T-helper 2 cell treated with Interferon-gamma antibody and Interleukin-4, amounts not matched to agents 5 μg/mL and 100 μg/mL, for 36 hours (primary cell): ENCODE data around the gene NAT10.

Experiments used
- DNase-seq: peaks from one replicate; pipeline ENCODE4 v3.0.0; 2021; ENCODE audit warnings: low spot score
- H3K27ac Mint-ChIP-seq: one replicate; pipeline ENCODE4 v1.8.0; 2021; ENCODE audit warnings: mild to moderate bottlenecking, mixed read lengths
- H3K27me3 Mint-ChIP-seq: one replicate; pipeline ENCODE4 v1.8.0; 2021; ENCODE audit warnings: low read depth, mixed read lengths
- H3K36me3 Mint-ChIP-seq: one replicate; pipeline ENCODE4 v1.8.0; 2021; ENCODE audit warnings: low read depth, mixed read lengths
- H3K4me1 Mint-ChIP-seq: one replicate; pipeline ENCODE4 v1.8.0; 2021; ENCODE audit warnings: low read depth, mixed read lengths
- H3K4me3 Mint-ChIP-seq: one replicate; pipeline ENCODE4 v1.8.0; 2022; ENCODE audit warnings: mild to moderate bottlenecking, moderate library complexity, mixed read lengths
- H3K9me3 Mint-ChIP-seq: one replicate; pipeline ENCODE4 v1.8.0; 2021; ENCODE audit warnings: mixed read lengths

The NAT10 gene

DNA sequence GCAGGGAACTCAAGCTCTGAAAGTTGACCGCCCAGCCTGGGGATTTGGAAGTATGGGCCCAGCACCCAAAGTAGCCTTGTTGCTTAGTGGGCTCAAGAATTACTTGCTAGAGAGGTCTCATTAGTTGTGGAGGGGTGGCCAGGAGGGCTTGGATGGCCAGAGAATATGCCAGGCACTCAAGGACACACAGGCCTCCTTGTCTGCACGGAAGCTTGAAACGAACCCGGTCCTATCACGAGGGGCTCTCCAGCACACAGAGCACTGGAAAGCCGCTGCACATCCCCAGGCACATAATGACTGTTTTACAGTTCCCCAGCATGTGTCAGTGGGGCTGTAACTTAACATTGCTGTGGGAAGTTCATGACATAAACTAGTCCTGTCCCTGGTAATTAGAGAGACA, 55.9 kb downstream of the NAT10 start:
- Mint-ChIP-seq H3K9me3 (no peaks in the 10 kb centered on the region), H3K4me3 (no peak overlapping the region), H3K27ac (no peak overlapping the region), H3K27me3 (no peaks in the 10 kb centered on the region), H3K4me1 (peaks cover 6% of the 10 kb centered on the region), H3K36me3 (peaks cover 5% of the 10 kb centered on the region)
- no peak for DNase-seq

DNA sequence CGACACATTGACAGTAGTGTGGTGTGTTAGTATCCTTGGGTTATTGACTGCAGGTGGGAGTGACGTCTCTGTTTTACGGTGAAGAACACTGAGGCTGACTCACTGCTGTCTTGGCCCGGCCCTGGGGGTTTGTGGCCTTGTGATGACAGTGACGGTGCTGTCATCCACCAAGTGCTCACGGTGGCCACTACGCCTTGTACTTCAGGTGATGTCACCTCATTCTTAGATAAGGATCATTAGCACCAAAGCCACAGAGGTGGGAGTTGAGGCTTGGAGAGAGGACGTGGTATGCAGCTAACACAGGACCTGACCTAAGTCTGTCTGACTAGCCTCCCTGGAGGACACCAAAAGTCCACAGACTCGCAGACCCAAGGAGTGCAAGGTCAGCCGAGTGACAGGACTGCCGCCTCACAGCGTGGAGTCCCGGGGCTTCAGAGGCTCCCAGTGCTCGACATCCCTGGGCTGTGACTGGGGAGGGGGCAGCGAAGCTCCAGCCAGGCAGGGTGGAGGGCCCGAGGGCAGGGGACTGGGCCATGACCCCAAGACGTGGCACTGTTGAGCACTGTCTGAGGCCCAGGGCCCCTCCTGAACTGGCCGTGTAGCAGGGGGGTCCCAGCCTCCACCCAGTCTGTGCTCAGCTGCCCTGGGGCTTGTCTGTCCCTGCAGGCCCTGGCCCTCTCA, 56.5 kb downstream of the NAT10 start:
- H3K36me3 Mint-ChIP-seq: peaks cover 5% of the 10 kb centered on the region
- H3K4me1 Mint-ChIP-seq: peaks cover 6% of the 10 kb centered on the region
- DNase-seq: peak; percentile 76
- H3K27ac Mint-ChIP-seq: no peak overlapping the region
- H3K9me3 Mint-ChIP-seq: no peaks in the 10 kb centered on the region
- no peaks in the 10 kb centered on the region for H3K27me3 Mint-ChIP-seq
- H3K4me3 Mint-ChIP-seq: no peak overlapping the region

DNA sequence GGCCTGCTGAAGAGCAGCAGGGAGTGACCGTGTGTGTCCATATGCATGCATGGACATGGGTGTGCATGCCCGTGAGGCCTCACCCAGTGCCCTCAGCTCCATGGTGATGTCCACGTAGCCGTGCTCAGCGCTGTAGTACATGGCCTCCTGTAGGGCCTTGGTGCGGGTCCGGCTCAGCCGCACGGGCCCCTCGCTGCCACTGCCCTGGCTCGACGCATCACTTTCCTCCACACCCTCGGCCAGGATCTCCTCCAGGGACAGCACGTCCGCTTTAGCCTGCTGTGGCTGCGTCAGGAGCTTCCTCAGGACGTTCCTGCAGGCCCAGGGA, 57.0 kb downstream of the NAT10 start:
- DNase-seq: no peak
- H3K9me3 Mint-ChIP-seq: no peaks in the 10 kb centered on the region
- H3K36me3 Mint-ChIP-seq: peaks cover 10% of the 10 kb centered on the region
- peaks cover 6% of the 10 kb centered on the region for H3K4me1 Mint-ChIP-seq
- H3K4me3 Mint-ChIP-seq: no peak overlapping the region
- no peaks in the 10 kb centered on the region for H3K27me3 Mint-ChIP-seq
- no peak overlapping the region for H3K27ac Mint-ChIP-seq

DNA sequence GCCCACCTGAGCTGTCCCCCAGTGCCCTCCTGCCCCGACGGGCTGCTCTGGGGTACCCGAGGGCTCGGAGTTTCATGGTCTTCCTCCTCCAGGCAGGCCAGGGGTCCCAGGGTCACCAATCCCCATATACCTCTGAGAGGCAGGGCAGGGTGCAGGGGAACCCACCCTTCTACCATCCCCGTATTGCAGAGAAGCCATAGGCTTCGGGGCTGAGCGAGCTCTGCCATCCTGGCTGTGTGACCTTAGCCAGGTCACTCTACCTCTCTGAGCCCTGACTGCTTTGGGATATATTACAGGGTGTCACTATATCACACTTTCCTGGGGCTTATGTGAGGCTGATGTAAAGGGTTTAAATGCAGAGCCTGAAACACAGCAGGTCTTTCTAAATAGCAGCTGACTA, 57.4 kb downstream of the NAT10 start:
- Mint-ChIP-seq H3K27ac (no peak overlapping the region), H3K27me3 (no peaks in the 10 kb centered on the region)
- no peak for DNase-seq

DNA sequence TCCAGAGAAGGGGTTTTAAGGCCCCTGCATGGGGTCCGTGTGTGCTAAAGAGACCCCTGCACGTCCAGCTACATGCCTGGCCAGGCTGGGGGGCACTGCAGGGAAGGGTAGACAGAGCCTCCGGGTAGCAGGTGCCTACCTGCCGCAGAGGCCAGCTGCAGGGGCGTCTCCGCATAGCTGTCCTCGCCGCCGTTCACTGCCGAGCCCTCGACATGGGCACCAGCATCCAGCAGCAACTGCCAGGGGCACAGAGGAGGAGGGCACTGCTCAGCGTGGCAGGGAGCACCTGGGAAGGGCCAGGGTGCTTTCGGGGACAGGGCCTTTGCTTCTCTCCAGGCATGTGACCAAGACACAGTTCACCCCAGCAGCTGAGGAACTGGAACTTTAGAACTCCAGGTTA, 59.7 kb downstream of the NAT10 start:
- no peaks in the 10 kb centered on the region for H3K9me3 Mint-ChIP-seq
- H3K36me3 Mint-ChIP-seq: peaks cover 6% of the 10 kb centered on the region
- no peak overlapping the region for H3K4me3 Mint-ChIP-seq
- no peak for DNase-seq
- peaks cover 10% of the 10 kb centered on the region for H3K4me1 Mint-ChIP-seq
- no peaks in the 10 kb centered on the region for H3K27me3 Mint-ChIP-seq
- H3K27ac Mint-ChIP-seq: no peak overlapping the region

More for the DNA sequence above, 57.4 kb downstream of the NAT10 start:
- Mint-ChIP-seq H3K36me3 (peaks cover 10% of the 10 kb centered on the region), H3K4me3 (no peak overlapping the region), H3K4me1 (peaks cover 6% of the 10 kb centered on the region), H3K9me3 (no peaks in the 10 kb centered on the region)

DNA sequence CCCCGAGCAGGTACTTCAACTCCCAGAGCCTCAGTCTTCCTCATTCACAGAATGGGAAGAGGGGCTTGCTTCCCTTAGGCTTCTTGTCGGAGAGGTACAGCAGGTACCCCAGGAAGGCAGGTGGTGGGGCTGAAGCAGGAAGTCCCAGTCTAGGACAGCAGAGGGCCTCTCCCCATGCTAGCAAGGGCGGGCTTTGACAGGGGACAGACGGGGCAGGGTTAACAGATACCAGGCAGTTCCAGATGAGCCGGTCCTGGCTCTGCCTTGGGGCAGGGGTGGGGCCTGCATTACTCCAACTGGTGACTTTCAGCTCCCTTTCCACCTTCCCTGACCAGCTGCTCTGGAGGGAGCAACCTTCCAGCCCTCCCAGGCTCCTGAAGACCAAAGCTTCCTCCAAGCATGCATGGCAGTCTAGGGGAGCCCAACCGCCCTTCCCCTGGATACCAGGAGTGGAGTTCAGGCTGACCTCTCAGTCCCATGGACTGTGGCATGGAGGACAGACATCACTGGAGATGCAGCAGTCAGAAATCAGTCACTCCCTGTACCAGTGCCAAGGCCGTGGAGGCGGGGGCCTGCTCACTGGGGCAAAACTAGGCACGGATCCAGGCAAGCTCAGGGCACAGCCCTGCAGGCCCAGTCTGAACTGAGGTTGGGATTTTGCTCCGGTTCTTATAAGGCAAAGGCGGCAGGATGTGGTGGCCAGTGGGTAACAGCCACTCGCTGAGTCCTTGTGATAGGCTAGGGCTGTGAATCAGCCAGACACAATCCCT, 60.5 kb downstream of the NAT10 start:
- Mint-ChIP-seq H3K9me3 (no peaks in the 10 kb centered on the region), H3K36me3 (peaks cover 6% of the 10 kb centered on the region), H3K27me3 (no peaks in the 10 kb centered on the region), H3K4me3 (no peak overlapping the region), H3K27ac (no peak overlapping the region), H3K4me1 (peaks cover 13% of the 10 kb centered on the region)
- DNase-seq: no peak

DNA sequence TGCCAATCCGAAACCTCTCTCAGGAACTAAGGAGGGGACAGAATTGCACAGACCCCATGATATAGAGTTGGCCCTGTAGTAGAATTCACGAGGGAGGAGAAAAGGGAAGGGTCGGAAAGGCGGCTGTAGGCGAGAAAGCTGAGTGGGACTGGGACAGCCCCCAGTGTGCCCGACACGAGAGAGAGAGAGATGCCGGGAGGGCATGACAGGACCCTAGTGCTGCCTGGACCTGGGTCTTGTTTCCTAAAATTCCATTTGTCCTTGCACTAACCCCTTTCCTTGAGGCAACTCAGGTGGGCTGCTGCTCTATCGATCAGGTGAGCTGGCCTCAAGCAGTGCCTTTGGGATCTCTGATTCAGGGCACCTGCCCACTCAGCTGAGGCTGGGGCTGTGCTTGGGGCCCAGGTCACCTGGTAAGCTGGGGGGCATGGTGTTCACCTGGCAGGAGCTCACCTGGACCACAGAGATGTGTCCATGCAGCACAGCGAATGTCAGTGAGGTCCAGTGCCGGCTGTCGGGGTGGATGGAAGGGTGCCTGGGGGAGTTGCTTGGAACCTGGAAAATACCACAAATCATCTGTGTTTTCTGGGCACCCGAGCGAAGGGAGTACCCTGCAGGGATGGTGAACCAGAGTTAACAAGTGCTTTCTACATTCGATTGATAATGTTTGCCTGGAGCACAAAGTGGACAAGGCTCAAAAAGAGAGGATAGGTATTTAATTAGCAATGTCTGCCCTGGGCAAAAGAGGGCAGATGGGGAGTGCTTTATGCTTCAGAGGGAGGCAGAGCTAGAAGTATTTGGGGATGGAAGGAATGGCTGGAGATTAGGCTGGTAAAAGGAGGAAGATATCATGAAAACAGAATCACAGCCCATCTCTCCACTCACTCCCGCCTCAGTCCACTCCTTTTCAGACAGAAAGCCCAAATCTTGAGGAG, 61.6 kb downstream of the NAT10 start:
- Mint-ChIP-seq H3K27me3 (no peaks in the 10 kb centered on the region), H3K4me1 (peaks cover 8% of the 10 kb centered on the region), H3K27ac (no peak overlapping the region), H3K4me3 (no peak overlapping the region), H3K36me3 (peaks cover 6% of the 10 kb centered on the region), H3K9me3 (no peaks in the 10 kb centered on the region)
- no peak for DNase-seq

DNA sequence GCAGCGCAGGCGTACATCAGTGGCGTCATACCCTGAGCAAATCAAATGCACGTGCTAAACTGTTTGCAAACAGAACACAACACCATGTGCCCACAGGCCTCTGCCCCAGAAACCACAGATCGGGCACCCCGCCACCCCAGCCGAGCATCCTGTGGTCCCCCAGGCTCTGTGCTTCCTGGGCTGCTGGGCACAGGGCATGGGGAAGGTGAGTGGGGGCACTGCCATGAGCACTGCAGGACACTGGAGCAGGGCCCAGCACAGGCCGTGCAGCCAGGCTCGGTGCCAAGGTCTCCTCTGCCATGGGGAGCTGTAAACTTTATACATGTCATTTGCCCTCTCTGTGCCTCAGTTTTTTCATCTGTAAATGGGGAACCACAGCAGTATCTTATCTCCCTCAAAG, 62.5 kb downstream of the NAT10 start:
- H3K27me3 Mint-ChIP-seq: no peaks in the 10 kb centered on the region
- peaks cover 8% of the 10 kb centered on the region for H3K4me1 Mint-ChIP-seq
- no peaks in the 10 kb centered on the region for H3K9me3 Mint-ChIP-seq
- peaks cover 6% of the 10 kb centered on the region for H3K36me3 Mint-ChIP-seq
- no peak for DNase-seq
- H3K4me3 Mint-ChIP-seq: no peak overlapping the region
- no peak overlapping the region for H3K27ac Mint-ChIP-seq

DNA sequence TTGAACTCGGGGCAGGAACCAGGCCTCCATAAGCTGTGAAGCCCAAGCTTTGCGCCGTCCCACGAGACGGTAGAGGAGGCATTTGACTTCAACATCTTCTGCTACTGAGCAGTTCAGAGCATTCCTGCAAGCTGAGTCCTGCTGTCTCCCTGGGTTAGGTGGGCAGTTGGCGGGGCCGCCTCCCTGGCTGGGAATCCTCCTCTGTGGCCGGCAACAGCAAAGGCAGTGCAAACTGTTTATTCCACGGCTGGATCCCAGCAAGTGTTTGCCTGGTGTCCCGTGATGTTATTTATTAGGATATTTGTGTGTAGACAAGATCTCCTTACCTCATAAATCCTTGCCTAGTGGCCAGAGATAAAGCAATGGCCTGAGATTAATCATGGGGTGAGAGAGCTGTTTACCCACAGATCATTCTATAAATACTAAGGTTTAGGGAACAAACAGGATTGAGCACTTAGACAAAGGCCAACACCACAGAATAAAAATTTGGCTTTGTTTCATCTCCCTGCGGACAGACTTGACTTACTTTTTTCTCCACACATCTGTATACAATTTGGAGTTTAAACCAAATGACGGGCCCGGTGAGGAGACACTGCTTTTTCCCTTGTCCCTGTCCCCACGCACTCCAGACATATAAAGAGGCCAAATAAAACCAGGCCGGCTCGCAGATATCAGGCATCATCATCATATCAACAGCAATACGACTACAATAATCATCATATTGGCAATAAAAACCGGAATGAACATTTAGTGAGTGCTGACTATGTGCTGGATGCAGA, 63.4 kb downstream of the NAT10 start:
- Mint-ChIP-seq H3K4me3 (no peak overlapping the region), H3K4me1 (peaks cover 8% of the 10 kb centered on the region), H3K9me3 (no peaks in the 10 kb centered on the region)

DNA sequence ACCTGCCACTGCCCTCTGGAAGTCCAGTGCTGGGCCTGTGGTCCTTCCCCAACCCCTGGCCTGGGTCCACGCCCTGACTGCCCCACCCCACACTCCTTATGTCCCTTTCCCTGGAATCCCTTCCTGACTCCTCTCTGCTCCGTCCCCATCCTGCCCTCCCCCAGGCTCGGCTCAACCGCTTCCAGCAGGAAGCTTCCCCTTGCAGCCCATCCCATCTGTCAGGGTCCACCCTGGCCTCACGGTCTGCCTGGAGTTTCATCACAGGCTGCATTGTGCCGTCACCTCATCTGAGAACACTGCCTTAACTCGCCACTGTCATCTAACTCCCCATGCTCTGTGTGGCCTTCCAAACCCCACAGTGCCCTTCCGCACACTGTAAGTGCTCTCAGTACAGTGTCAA, 64.3 kb downstream of the NAT10 start:
- no peak overlapping the region for H3K4me3 Mint-ChIP-seq
- DNase-seq: no peak
- peaks cover 5% of the 10 kb centered on the region for H3K36me3 Mint-ChIP-seq
- peaks cover 9% of the 10 kb centered on the region for H3K4me1 Mint-ChIP-seq
- no peaks in the 10 kb centered on the region for H3K9me3 Mint-ChIP-seq
- H3K27me3 Mint-ChIP-seq: no peaks in the 10 kb centered on the region
- H3K27ac Mint-ChIP-seq: no peak overlapping the region

More for the DNA sequence above, 63.4 kb downstream of the NAT10 start:
- H3K27ac Mint-ChIP-seq: no peak overlapping the region
- H3K36me3 Mint-ChIP-seq: peaks cover 5% of the 10 kb centered on the region
- H3K27me3 Mint-ChIP-seq: no peaks in the 10 kb centered on the region
- no peak for DNase-seq

DNA sequence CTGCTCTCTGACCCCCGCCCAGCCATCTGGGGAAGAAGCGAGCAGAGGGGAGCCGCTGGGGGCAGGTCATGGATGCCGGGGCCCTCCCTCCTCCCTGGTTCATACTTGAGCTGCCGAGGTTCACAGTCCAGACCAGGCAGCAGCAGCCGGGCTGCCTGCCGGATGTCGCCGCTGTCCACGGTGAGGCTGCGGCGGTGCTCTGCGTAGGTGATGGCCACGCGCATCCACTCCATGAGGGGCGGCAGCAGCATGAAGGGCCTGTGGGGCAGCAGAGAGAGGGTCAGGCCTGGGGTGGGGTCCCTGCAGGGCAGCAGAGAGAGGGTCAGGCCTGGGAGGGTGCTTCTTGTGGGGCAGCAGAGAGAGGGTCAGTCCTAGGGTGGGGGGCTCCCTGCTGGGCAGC, 67.6 kb downstream of the NAT10 start:
- DNase-seq: no peak
- Mint-ChIP-seq H3K36me3 (no peaks in the 10 kb centered on the region), H3K4me1 (peaks cover 28% of the 10 kb centered on the region), H3K9me3 (no peaks in the 10 kb centered on the region), H3K27ac (no peak overlapping the region), H3K4me3 (no peak overlapping the region), H3K27me3 (no peaks in the 10 kb centered on the region)

DNA sequence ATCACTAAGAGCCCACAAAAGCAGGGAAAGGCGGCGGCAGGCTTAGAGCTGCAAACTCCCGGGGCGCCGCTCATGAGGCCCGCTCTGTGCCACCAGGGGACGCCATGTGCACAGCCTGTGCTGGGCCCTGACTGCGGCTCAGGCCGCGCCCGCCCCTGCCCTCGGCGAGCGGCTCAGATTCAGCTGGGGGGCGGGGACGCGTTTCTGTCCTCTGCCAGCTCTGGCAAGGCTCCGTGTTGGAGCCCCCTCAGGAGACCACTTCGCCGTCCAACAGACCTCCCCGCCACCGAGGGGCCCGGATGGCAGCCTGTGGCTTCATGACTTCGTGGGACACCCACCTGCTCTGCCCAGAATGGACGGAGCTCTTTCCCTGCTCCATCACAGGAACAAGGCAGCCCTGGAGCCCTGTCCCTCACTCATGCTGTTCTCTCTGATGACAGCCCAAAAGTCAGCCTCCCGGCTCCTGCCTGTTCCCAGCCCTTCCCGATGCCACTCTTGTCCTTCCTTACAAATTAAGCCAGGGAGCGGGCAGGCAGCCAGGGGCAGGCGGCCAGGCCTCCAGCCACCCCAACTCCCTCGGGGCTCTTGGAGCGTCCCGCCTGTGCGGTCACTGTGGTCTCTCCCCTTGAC, 69.1 kb downstream of the NAT10 start:
- Mint-ChIP-seq H3K27me3 (no peaks in the 10 kb centered on the region), H3K27ac (no peak overlapping the region), H3K4me3 (peak overlapping the region; percentile 76), H3K4me1 (peaks cover 29% of the 10 kb centered on the region), H3K9me3 (no peaks in the 10 kb centered on the region), H3K36me3 (no peaks in the 10 kb centered on the region)
- DNase-seq: peak; percentile 78
